ENCODE measurements around the gene KIAA1217.
A peak's percentile ranks its signal among the peaks of the same experiment; 100 is the strongest.

KIAA1217 gene

DNA sequence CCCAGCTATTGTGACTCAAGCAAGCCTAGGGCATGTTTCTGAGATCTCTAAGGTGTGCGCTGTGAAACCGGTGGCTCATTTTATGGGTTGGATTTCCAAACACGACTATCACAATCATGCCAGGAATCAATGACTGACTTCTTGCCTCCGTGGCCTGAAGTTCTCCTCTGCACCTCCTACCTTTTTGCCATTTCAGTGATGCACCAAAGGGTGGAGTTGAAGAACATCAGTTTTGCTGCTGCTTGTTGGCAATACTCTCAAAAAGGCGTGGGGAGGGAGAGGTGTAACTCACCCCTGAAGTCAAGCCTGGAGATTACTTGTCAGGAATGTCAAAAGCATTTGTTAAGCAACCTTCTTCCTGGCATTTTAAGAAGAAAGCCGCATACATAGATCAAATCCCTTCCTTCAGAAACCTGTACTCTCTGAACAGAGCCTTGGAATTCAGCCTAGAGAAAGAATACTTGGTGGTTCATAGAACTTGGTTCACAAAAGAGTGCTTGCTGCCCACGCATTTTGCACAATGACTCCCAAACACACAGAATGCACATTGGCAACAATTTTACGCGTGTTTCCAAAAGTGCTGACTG is 41.0 kb downstream of the KIAA1217 start:
- Mint-ChIP-seq H3K9me3 (no peaks in the 10 kb centered on the region), H3K4me3 (no peak overlapping the region), H3K36me3 (no peaks in the 10 kb centered on the region), H3K4me1 (no peaks in the 10 kb centered on the region), H3K27ac (no peak overlapping the region)
- DNase-seq (ENCODE audit: low spot score in 2 of 2) (no peak), ATAC-seq (no peak)

GRCh38 chr10:24251547-24251946 is 42.6 kb downstream of the KIAA1217 start:
- Mint-ChIP-seq H3K4me1 (no peaks in the 10 kb centered on the region), H3K4me3 (no peak overlapping the region), H3K27ac (no peak overlapping the region), H3K36me3 (no peaks in the 10 kb centered on the region), H3K9me3 (no peaks in the 10 kb centered on the region)
- DNase-seq (ENCODE audit: low spot score in 2 of 2) (no peak), ATAC-seq (no peak)

DNA sequence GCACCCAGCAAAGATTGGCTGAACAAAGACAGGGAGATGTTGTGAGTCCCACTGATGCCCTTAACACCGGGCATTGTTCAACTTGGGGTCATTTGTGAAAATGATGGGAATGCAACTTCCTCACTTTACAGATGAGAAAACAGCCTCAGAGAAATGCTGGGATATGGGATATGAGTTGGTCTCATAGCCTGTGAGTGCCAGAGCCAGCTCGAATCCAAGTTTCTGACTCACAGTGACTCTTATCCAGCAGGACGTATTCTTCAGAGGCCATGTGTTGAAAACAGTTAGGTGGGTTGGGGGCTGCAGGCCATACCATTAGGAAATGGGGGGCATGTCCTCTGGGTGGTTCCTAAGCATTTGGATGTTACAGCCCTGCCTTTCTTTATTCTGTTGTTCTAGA is 45.2 kb downstream of the KIAA1217 start:
- no peak for ATAC-seq
- no peak overlapping the region for H3K27ac Mint-ChIP-seq
- no peak overlapping the region for H3K4me3 Mint-ChIP-seq
- DNase-seq (ENCODE audit: low spot score in 2 of 2), result no peak
- H3K36me3 Mint-ChIP-seq, result no peaks in the 10 kb centered on the region
- no peaks in the 10 kb centered on the region for H3K4me1 Mint-ChIP-seq
- no peaks in the 10 kb centered on the region for H3K9me3 Mint-ChIP-seq

DNA sequence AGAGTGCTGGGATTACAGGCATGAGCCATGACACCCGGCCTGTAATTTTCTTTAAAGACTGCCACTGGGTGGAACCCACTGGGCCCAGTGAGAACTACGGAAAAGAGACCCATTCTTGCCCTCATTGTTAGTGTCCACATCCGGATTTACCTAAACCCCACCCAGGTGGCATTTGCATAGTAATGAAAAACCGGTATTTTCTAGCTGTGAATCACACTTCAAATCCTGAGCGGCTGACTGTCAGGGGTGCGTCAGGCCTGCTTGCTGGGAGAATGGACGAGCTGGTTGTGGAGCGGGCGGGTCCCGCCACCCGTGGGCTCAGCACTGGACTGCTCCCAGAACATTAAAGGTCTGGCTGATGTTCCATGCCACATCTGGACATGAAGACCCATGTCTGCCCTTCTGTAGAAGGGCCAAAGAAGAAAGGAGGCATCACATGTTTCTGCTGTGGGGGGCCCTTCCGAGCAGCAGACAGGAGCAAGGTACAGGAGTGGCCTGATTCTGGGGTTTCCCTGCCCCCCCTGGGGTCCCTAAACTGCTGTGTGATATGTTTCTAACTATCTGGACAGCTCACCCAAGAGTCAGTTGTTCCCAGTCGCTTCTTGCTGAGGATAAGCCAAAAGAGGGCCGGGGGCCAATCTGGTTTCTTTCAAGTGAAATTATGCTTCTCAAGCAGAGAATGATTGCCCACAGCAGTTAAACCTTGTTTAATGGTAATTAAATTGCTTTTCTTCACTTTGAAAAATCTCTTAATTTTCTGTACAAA is 46.4 kb downstream of the KIAA1217 start:
- ATAC-seq (no peak), DNase-seq (ENCODE audit: low spot score in 2 of 2) (no peak)
- H3K4me3 Mint-ChIP-seq, result no peak overlapping the region
- no peaks in the 10 kb centered on the region for H3K9me3 Mint-ChIP-seq
- no peaks in the 10 kb centered on the region for H3K36me3 Mint-ChIP-seq
- no peak overlapping the region for H3K27ac Mint-ChIP-seq
- H3K4me1 Mint-ChIP-seq, result no peaks in the 10 kb centered on the region

DNA sequence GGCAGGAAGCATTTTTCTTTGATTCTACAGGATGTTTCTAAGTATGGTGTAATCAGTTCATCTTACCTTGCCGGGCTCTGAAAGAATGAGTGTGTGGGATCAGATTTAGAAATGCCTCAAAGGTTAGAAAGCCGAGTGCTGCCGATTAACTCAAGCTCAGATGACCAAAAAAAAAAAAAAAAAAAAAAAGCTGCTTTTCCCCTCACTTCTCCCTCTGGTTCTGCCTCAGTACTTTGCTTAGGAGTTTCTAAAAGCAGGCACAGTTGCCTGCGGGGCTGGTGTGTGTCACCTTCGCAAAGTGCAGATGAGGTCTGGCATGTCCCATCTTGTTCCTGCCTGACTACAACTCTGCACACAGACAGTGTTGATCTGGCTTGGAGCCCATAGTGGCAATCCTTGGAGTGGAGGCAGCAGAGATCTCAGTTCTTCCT is 47.0 kb downstream of the KIAA1217 start:
- Mint-ChIP-seq H3K36me3 (no peaks in the 10 kb centered on the region), H3K4me1 (no peaks in the 10 kb centered on the region), H3K4me3 (no peak overlapping the region), H3K9me3 (no peaks in the 10 kb centered on the region), H3K27ac (no peak overlapping the region)
- DNase-seq (ENCODE audit: low spot score in 2 of 2) (no peak), ATAC-seq (no peak)

- H3K4me1 Mint-ChIP-seq, result no peaks in the 10 kb centered on the region
- ATAC-seq (no peak), DNase-seq (ENCODE audit: low spot score in 2 of 2) (no peak)
- H3K9me3 Mint-ChIP-seq, result no peaks in the 10 kb centered on the region
- no peaks in the 10 kb centered on the region for H3K36me3 Mint-ChIP-seq
- H3K4me3 Mint-ChIP-seq, result no peak overlapping the region
- H3K27ac Mint-ChIP-seq, result no peak overlapping the region
Observed at GRCh38 chr10:24256619-24257107, 47.7 kb downstream of the KIAA1217 start.

DNA sequence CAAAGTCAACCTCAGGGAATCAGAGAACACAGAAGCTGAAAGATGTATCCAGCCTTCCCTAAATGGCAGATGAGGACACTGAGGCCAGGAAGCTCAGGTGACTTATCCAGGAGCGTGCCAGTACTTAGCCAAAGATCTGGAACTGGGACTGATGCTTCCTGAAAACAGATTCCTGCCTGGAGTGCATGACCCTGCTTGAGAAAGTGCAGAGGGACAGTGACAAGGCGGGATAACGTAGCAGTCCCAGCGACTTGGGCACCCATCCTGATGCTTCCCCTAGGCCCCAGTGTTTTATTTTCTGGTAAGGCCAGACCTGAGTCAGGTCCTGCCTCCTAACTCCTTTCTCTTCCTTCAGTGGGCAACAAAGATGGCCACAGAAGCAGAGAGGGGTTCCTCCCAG is 48.6 kb downstream of the KIAA1217 start:
- H3K36me3 Mint-ChIP-seq, result no peaks in the 10 kb centered on the region
- DNase-seq (ENCODE audit: low spot score in 2 of 2) (no peak), ATAC-seq (no peak)
- H3K27ac Mint-ChIP-seq, result no peak overlapping the region
- no peak overlapping the region for H3K4me3 Mint-ChIP-seq
- no peaks in the 10 kb centered on the region for H3K4me1 Mint-ChIP-seq
- peaks cover 3% of the 10 kb centered on the region for H3K9me3 Mint-ChIP-seq

DNA sequence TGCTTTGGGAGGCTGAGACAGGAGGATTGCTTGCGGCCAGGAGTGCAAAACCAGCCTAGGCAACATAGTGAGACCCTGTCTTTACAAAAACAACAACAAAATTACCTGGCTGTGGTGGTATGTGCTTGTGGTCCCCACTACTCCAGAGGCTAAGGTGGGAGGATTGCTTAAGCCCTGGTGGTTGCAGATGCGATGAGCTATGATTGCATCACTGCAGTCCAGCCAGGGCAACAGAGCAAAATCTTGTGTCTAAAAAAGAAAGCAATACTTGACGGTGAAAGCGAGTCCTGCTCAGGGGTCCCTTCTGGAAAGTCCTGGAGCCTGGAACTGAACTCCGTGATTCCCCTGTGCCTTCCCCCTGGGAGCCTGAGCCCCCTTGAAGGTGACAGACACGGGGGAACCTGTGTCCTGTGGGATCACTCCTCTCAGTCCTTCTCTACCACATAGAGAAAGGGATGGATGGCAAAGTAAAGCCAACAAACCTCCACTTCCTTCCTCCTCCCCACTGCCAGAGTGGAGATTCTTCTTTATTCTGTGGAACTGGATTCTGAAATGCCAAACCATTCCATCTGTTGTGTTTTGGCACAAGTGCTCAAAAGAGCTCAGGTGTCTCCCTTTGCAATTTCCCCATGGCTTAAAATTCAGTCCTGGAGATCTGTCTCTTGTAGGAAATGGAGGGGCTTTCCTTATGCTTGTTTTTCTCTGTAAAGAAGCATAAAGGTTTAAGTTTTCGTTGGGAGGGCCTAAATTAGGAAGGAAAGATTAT is 50.6 kb downstream of the KIAA1217 start:
- ATAC-seq (no peak), DNase-seq (ENCODE audit: low spot score in 2 of 2) (no peak)
- H3K9me3 Mint-ChIP-seq, result peaks cover 3% of the 10 kb centered on the region
- no peaks in the 10 kb centered on the region for H3K4me1 Mint-ChIP-seq
- H3K4me3 Mint-ChIP-seq, result no peak overlapping the region
- no peak overlapping the region for H3K27ac Mint-ChIP-seq
- H3K36me3 Mint-ChIP-seq, result no peaks in the 10 kb centered on the region

- Mint-ChIP-seq H3K4me1 (no peaks in the 10 kb centered on the region), H3K36me3 (no peaks in the 10 kb centered on the region), H3K27ac (no peak overlapping the region), H3K9me3 (peaks cover 3% of the 10 kb centered on the region), H3K4me3 (no peak overlapping the region)
- DNase-seq (ENCODE audit: low spot score in 2 of 2) (no peak), ATAC-seq (no peak)
Observed at GRCh38 chr10:24261627-24262026, 52.7 kb downstream of the KIAA1217 start.

DNA sequence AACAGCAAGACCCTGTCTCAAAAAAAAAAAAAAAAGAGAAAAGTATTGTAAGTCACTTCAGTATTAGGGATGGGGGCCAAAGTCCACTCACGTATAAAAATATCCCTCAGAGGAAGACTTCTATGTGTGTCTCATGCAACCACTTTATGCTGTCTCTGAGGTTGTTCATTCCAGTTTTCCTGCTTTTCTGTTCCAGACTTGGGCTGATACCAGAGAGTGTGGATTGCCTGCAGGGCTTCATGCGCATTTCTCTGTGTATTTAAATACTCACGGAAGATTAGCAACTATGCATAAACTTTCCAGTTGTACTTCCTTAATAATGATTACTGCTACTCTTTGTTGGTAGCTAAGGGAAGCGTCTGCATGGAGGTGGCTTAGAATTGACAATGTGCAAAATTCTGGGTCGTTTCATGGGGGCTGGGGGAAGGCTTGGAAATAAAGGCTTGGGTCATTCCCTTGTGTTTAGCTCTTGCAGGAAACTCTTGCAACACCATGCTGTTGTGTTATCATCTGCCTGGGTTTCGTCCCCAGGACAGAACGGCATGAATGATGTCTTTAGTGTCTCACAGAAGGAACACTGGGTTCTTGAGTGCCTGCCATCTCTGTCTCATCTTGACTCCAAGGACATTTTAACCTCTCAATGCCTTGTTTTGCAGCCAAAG is 54.1 kb downstream of the KIAA1217 start:
- ATAC-seq, result no peak

GRCh38 chr10:24269476-24269875 is 60.5 kb downstream of the KIAA1217 start:
- Mint-ChIP-seq H3K9me3 (no peaks in the 10 kb centered on the region), H3K4me3 (no peak overlapping the region), H3K36me3 (no peaks in the 10 kb centered on the region), H3K27ac (no peak overlapping the region), H3K4me1 (no peaks in the 10 kb centered on the region)
- DNase-seq (ENCODE audit: low spot score in 2 of 2) (no peak), ATAC-seq (no peak)

More for the DNA sequence above, 54.1 kb downstream of the KIAA1217 start:
- Mint-ChIP-seq H3K4me1 (no peaks in the 10 kb centered on the region), H3K36me3 (no peaks in the 10 kb centered on the region), H3K27ac (no peak overlapping the region), H3K9me3 (peaks cover 3% of the 10 kb centered on the region), H3K4me3 (no peak overlapping the region)
- DNase-seq (ENCODE audit: low spot score in 2 of 2), result no peak

DNA sequence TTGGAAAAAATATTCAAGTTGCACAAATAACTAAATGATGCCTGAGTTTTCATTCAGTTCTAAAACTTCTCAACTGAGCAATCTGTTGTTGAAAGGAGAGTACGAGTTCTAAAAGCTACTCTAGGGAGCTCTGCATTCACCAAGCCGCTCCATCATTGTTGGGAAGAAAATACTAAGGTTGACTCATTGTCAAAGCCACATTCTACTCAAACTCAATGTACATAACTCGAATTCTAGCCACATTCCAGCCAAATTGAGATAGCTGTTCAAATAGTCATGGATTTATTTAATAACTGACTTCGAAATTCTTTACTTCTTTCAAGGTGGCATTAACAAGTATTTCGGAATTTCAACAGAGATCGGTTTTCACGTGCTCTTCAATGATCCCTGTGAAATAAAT is 63.4 kb downstream of the KIAA1217 start:
- no peak overlapping the region for H3K27ac Mint-ChIP-seq
- H3K4me3 Mint-ChIP-seq, result no peak overlapping the region
- DNase-seq (ENCODE audit: low spot score in 2 of 2) (no peak), ATAC-seq (no peak)
- no peaks in the 10 kb centered on the region for H3K36me3 Mint-ChIP-seq
- no peaks in the 10 kb centered on the region for H3K4me1 Mint-ChIP-seq
- H3K9me3 Mint-ChIP-seq, result peaks cover 4% of the 10 kb centered on the region

DNA sequence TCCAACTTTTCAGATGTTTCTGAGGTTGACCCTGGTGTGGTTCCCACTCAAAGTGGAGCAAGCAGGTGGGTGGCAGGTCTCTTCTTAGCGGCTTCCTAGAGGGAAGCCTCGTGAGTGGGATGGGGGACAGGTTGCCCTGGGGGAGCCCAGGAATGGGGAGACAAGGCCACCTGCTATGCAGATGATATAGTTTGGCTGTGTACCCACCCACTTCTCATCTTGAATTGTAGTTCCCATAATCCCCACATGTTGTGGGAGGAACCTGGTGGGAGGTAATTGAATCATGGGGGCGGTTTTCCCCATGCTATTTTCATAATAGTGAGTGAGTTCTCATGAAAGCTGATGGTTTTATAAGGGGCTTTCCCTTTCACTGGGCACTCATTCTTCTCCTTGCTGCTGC is 68.3 kb downstream of the KIAA1217 start:
- no peaks in the 10 kb centered on the region for H3K36me3 Mint-ChIP-seq

GRCh38 chr10:24277771-24278170 is 68.8 kb downstream of the KIAA1217 start:
- Mint-ChIP-seq H3K9me3 (peaks cover 17% of the 10 kb centered on the region), H3K4me1 (no peaks in the 10 kb centered on the region), H3K27ac (no peak overlapping the region), H3K36me3 (no peaks in the 10 kb centered on the region), H3K4me3 (no peak overlapping the region)
- no peak for ATAC-seq
- no peak for DNase-seq (ENCODE audit: low spot score in 2 of 2)

More for the DNA sequence above, 68.3 kb downstream of the KIAA1217 start:
- H3K4me3 Mint-ChIP-seq, result no peak overlapping the region
- peaks cover 14% of the 10 kb centered on the region for H3K9me3 Mint-ChIP-seq
- no peaks in the 10 kb centered on the region for H3K4me1 Mint-ChIP-seq
- DNase-seq (ENCODE audit: low spot score in 2 of 2) (no peak), ATAC-seq (no peak)
- H3K27ac Mint-ChIP-seq, result peak overlapping the region; percentile 20

DNA sequence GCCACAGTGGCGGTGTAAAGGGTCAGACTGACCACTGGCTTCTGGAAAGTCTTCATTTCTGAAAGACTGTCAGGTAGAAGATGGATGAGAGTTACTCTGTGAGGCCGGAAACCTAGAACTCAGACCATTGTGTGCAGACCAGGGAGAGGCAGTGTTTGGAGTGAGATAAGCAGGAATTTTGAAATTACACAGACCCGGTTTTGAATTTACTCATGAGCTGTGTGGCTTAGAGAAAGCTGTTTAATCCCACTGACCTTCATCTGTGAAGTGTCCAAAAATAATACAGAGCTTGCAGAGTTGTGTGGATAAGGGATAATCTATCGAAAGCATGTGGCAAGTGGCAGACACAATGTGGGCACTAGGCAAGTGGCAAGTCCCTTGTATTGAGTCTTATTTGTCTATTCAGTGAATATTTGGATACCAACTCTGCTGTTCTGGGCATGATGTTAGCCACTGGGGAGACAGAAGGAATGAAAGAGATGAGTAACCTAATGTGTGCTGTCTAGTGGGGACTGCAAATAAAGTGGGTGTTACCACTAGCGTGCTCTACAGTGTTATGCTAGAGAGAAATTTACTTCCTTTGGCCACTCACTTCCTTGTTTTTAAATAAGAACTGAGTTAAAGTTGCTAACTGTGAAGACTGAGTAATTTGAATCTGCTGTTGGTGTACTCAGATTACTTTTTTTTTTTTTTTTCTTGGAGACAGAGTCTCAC is 69.4 kb downstream of the KIAA1217 start:
- no peaks in the 10 kb centered on the region for H3K36me3 Mint-ChIP-seq
- peaks cover 17% of the 10 kb centered on the region for H3K9me3 Mint-ChIP-seq
- ATAC-seq (no peak), DNase-seq (ENCODE audit: low spot score in 2 of 2) (no peak)
- no peak overlapping the region for H3K27ac Mint-ChIP-seq
- H3K4me3 Mint-ChIP-seq, result no peak overlapping the region
- H3K4me1 Mint-ChIP-seq, result no peaks in the 10 kb centered on the region
